IMR-90 (cell line): ENCODE results near the gene MELTF. TPM values are rescaled to one million over a fixed set of nuclear protein-coding genes. Genes with fewer than 3 reads are reported as not detected.

Experiments used
- ATAC-seq: fragments of 200-7000 bp; cut with Tn5 transposase; 2 replicates; pipeline ENCODE4 v1.9.1; 2020; ENCODE audit warnings: low read depth, mild to moderate bottlenecking, moderate library complexity
- BruUV-seq: library from RNA; stranded (reverse); fragments of 400-500 nt; replicated peaks from 2 replicates; lab custom pipeline; 2021; lab: Mats Ljungman, UMichigan
- CTCF ChIA-PET: fragments of 300-600 bp; formaldehyde crosslinking; extraction: SDS; loops from one replicate; lab custom pipeline; 2021; ENCODE audit warnings: antibody characterized with exemption; lab: Yijun Ruan, JAX
- POLR2A ChIA-PET: fragments of 300-600 bp; sonication (Branson Sonifier 250); formaldehyde crosslinking; loops from one replicate; lab custom pipeline; 2022; ENCODE audit warnings: antibody characterized with exemption; ENCODE audit not compliant: unreplicated experiment; lab: Charles Lee
- DNase-seq: peaks from one replicate; pipeline ENCODE4 v3.0.0; 2013
- H2AFZ ChIP-seq: replicated peaks from 2 replicates; pipeline ENCODE3; 2013; ENCODE audit warnings: low read length, mild to moderate bottlenecking; ENCODE audit not compliant: poor library complexity
- H2AK5ac ChIP-seq: 2 replicates; pipeline ENCODE4 v1.6.1; 2013; ENCODE audit warnings: low read depth, low read length, inconsistent platforms
- H2AK9ac ChIP-seq: replicated peaks from 2 replicates; pipeline ENCODE3; 2013; ENCODE audit warnings: mild to moderate bottlenecking, low read depth, low read length, moderate library complexity; ENCODE audit not compliant: poor library complexity
- H2BK120ac ChIP-seq: 2 replicates; pipeline ENCODE4 v1.6.1; 2013; ENCODE audit warnings: low read depth, low read length, inconsistent platforms
- H2BK15ac ChIP-seq: 3 replicates; pipeline ENCODE4 v1.6.1; 2013; ENCODE audit warnings: low read depth, low read length, inconsistent platforms
- H2BK20ac ChIP-seq: 2 replicates; pipeline ENCODE4 v1.6.1; 2013; ENCODE audit warnings: low read depth, mild to moderate bottlenecking, inconsistent platforms, low read length, moderate library complexity
- H2BK5ac ChIP-seq: 2 replicates; pipeline ENCODE4 v1.6.1; 2013; ENCODE audit warnings: mild to moderate bottlenecking, low read depth, low read length, inconsistent platforms; ENCODE audit not compliant: poor library complexity, severe bottlenecking
- H3K14ac ChIP-seq: replicated peaks from 2 replicates; pipeline ENCODE4 v1.6.1; 2013; ENCODE audit warnings: low read depth, low read length, inconsistent platforms
- H3K18ac ChIP-seq: 2 replicates; pipeline ENCODE4 v1.6.1; 2013; ENCODE audit warnings: low read depth, low read length, control low read depth
- H3K23ac ChIP-seq: 2 replicates; pipeline ENCODE4 v1.6.1; 2013; ENCODE audit warnings: low read depth, low read length, inconsistent platforms
- H3K27ac ChIP-seq: 2 replicates; pipeline ENCODE4 v1.5.1; 2013; ENCODE audit warnings: mild to moderate bottlenecking, control low read depth, low read length; ENCODE audit not compliant: insufficient read depth
- H3K27me3 ChIP-seq: 2 replicates; pipeline ENCODE4 v1.6.1; 2013; ENCODE audit warnings: low read length; ENCODE audit not compliant: control insufficient read depth, insufficient read depth
- H3K36me3 ChIP-seq: 2 replicates; pipeline ENCODE4 v1.6.1; 2013; ENCODE audit warnings: low read length, mixed read lengths; ENCODE audit not compliant: control insufficient read depth, insufficient read depth
- H3K4ac ChIP-seq: 2 replicates; pipeline ENCODE4 v1.6.1; 2013; ENCODE audit warnings: low read depth, low read length, inconsistent platforms
- H3K4me1 ChIP-seq: 2 replicates; pipeline ENCODE4 v1.6.1; 2013; ENCODE audit warnings: low read length, mixed read lengths; ENCODE audit not compliant: control insufficient read depth, insufficient read depth
- H3K4me2 ChIP-seq: 2 replicates; pipeline ENCODE4 v1.6.1; 2013; ENCODE audit warnings: low read depth, mild to moderate bottlenecking, control low read depth, low read length, moderate library complexity
- H3K4me3 ChIP-seq: 2 replicates; pipeline ENCODE4 v1.5.1; 2013; ENCODE audit warnings: low read depth, mild to moderate bottlenecking, control low read depth, low read length, moderate library complexity; ENCODE audit not compliant: insufficient read depth
- H3K56ac ChIP-seq: 2 replicates; pipeline ENCODE4 v1.6.1; 2013; ENCODE audit warnings: low read length, inconsistent platforms; ENCODE audit not compliant: insufficient read depth; ENCODE audit errors: extremely low read depth
- H3K79me1 ChIP-seq, 2 experiments: 2 replicates each; pipeline ENCODE4 v1.6.1; 2013; ENCODE audit warnings: low read length in 2 of 2, inconsistent platforms in 1 of 2, low read depth in 1 of 2
- H3K9ac ChIP-seq: 2 replicates; pipeline ENCODE4 v1.6.1; 2013; ENCODE audit warnings: low read depth, low read length, control low read depth
- H3K9me1 ChIP-seq: 2 replicates; pipeline ENCODE4 v1.6.1; 2013; ENCODE audit warnings: low read length, inconsistent platforms; ENCODE audit not compliant: insufficient read depth
- H3K9me3 ChIP-seq: 2 replicates; pipeline ENCODE4 v1.6.1; 2013; ENCODE audit warnings: low read length; ENCODE audit not compliant: control insufficient read depth, insufficient read depth
- H4K20me1 ChIP-seq: 2 replicates; pipeline ENCODE4 v1.6.1; 2013; ENCODE audit warnings: low read length, inconsistent platforms; ENCODE audit not compliant: insufficient read depth
- H4K5ac ChIP-seq: 2 replicates; pipeline ENCODE4 v1.6.1; 2013; ENCODE audit warnings: mild to moderate bottlenecking, low read depth, low read length, control low read depth
- H4K8ac ChIP-seq, 2 experiments: 2 replicates each; pipeline ENCODE4 v1.6.1; 2013; ENCODE audit warnings: low read depth in 2 of 2, low read length in 2 of 2, control low read depth in 1 of 2, inconsistent platforms in 1 of 2
- H4K91ac ChIP-seq: 2 replicates; pipeline ENCODE4 v1.6.1; 2013; ENCODE audit warnings: low read depth, low read length, inconsistent platforms; ENCODE audit not compliant: insufficient read depth
- CHD1 ChIP-seq: IDR thresholded peaks from 2 replicates; pipeline ENCODE4 v1.6.1; 2012; ENCODE audit warnings: low read depth, low read length, improper control_type of control experiment
- MAFK ChIP-seq: IDR thresholded peaks from 2 replicates; pipeline ENCODE4 v1.6.1; 2012; ENCODE audit warnings: low read depth, low read length, improper control_type of control experiment
- MXI1 ChIP-seq: IDR thresholded peaks from 2 replicates; pipeline ENCODE4 v1.6.1; 2012; ENCODE audit warnings: low read depth, mild to moderate bottlenecking, low read length, moderate library complexity, borderline replicate concordance
- NFE2L2 ChIP-seq: fragments of 150-350 bp; IDR thresholded peaks from 2 replicates; pipeline ENCODE4 v1.6.1; 2016; ENCODE audit warnings: low read depth, mild to moderate bottlenecking, low read length
- RCOR1 ChIP-seq: IDR thresholded peaks from 2 replicates; pipeline ENCODE4 v1.6.1; 2012; ENCODE audit warnings: mild to moderate bottlenecking, low read length, improper control_type of control experiment; ENCODE audit not compliant: insufficient replicate concordance
- RFX5 ChIP-seq: IDR thresholded peaks from 2 replicates; pipeline ENCODE4 v1.8.0; 2012; ENCODE audit warnings: low read depth, mild to moderate bottlenecking, low read length, moderate library complexity
- WGBS, 2 experiments: methylation state at CpG; one replicate each; pipeline versions ENCODE4 v1.1.5 to v1.1.7; 2013; ENCODE audit warnings: missing lambda C conversion rate in 2 of 2; ENCODE audit not compliant: insufficient read length in 1 of 2; ENCODE audit errors: extremely low coverage in 2 of 2; 5-methylcytosine and 5-hydroxymethylcytosine counted together
- dilution Hi-C: fragments of 300-500 bp; cut with HindIII; formaldehyde crosslinking; loops from one replicate; pipeline ENCODE4 v1.14.3; 2018; ENCODE audit warnings: low sequenced_read_pairs; ENCODE audit not compliant: unreplicated experiment
- in situ Hi-C: fragments of 300-500 bp; cut with MboI; formaldehyde crosslinking; loops from 3 replicates; pipeline ENCODE4 v1.14.3; 2019; ENCODE audit warnings: low sequenced_read_pairs, inconsistent platforms, mixed read lengths
- intact Hi-C: fragments of 100-400 bp; cut with micrococcal nuclease; formaldehyde crosslinking; loops from 2 replicates; pipeline ENCODE4 v1.10.0; 2022
- polyA plus RNA-seq, 3 experiments: library from polyadenylated mRNA; depleted of rRNA; stranded (reverse); fragments of >200 nt; gene quantifications; 2 replicates each; pipeline ENCODE4 v1.2.3, GENCODE V29; 2012; ENCODE audit warnings: low replicate concordance in 1 of 3
- total RNA-seq: library from RNA; depleted of rRNA; stranded (reverse); fragments of >200 nt; gene quantifications from 2 replicates; pipeline ENCODE4 v1.2.3, GENCODE V29; 2012

MELTF gene
- total and polyA plus RNA-seq, 2 of the 4 experiments (the other 2 are of a cell fraction): 0.18 to 0.50 TPM

DNA sequence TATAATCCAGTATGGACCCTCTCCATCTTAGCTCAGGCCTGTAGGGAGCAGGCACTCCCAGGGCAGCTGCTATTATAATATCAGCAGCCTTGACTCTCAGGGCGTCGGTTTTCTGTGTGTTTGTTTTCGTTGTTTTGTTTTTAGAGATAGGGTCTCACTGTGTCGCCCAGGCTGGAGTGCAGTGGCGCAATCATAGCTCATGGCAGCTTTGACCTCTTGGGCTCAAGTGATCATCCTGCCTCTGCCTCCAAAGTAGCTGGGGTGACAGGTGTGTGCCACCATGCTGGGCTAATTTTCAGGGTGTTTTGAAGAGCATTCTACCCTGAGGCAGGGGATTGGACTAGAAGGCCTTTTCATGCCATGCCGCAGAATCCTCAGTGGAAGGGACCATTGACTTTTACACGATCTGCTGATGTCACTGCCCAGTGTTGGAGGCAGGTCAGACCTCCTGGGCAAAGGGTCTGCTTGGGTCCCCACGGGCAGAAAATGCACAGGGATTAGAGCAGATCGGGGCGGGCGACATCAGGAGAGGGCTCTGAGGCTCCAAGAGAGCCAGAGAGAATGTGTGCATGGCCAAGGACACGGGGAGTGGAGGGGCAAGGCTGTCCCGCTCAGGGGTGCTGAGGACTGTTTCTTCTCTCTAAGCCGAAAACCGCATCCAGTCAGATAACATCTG, 7.8 kb downstream of the MELTF start:
- no peak overlapping the region for H2BK15ac ChIP-seq
- TF ChIP-seq RCOR1: no peak
- no peak for TF ChIP-seq MXI1
- TF ChIP-seq MAFK: no peak
- no peak for TF ChIP-seq NFE2L2
- TF ChIP-seq CHD1: no peak
- no peak for TF ChIP-seq RFX5
- H3K4me2 ChIP-seq: no peak overlapping the region
- dilution Hi-C loops: no loop called here
- H3K4ac ChIP-seq: no peak overlapping the region
- H3K9ac ChIP-seq: no peak overlapping the region
- peaks cover 61% of the 10 kb centered on the region for H3K27me3 ChIP-seq
- H3K9me3 ChIP-seq: no peaks in the 10 kb centered on the region
- ChIA-PET CTCF (no interaction called here), POLR2A (no interaction called here)
- no peaks in the 10 kb centered on the region for H3K79me1 ChIP-seq
- H2BK5ac ChIP-seq: no peak overlapping the region
- no peak overlapping the region for H4K5ac ChIP-seq
- no peak overlapping the region for H2BK120ac ChIP-seq
- no peak overlapping the region for H2AK5ac ChIP-seq
- no peaks in the 10 kb centered on the region for H3K36me3 ChIP-seq
- DNase-seq (no peak), ATAC-seq (no peak)
- H4K8ac ChIP-seq: no peak overlapping the region
- H3K14ac ChIP-seq: no peak overlapping the region
- BruUV-seq: no TSS peak
- H2BK20ac ChIP-seq: no peak overlapping the region
- H3K18ac ChIP-seq: no peak overlapping the region
- H3K56ac ChIP-seq: no peak overlapping the region
- H3K27ac ChIP-seq: no peak overlapping the region
- no peak overlapping the region for H2AFZ ChIP-seq
- H3K4me1 ChIP-seq: no peaks in the 10 kb centered on the region
- H3K9me1 ChIP-seq: no peaks in the 10 kb centered on the region
- intact Hi-C loops: no loop called here
- H3K23ac ChIP-seq: no peak overlapping the region
- no peak overlapping the region for H4K91ac ChIP-seq
- H2AK9ac ChIP-seq: peak overlapping the region; percentile 65
- in situ Hi-C loops: no loop called here
- 80% methylated on average over 8 of the region's 15 CpGs; no CpG with 5 or more reads in 1 of the 2 experiments for WGBS, 2 experiments
- H3K4me3 ChIP-seq: no peak overlapping the region
- H4K20me1 ChIP-seq: no peaks in the 10 kb centered on the region
